Body of pancreas (tissue), 4 donors: Measurements from ENCODE around the gene LYRM4. TPM values are rescaled to one million over a fixed set of nuclear protein-coding genes. Genes with fewer than 3 reads are reported as not detected.

Experiments
- ATAC-seq: fragments of 150-250 bp; one replicate; pipeline ENCODE4 v1.9.1; 2016
- DNase-seq, 4 donors: peaks; one replicate each; pipeline ENCODE4 v3.0.0-alpha.2; 2019
- H3K27ac ChIP-seq, 4 donors: fragments of 200-600 bp; sonication (generic); 1 replicate in 3 of 4; 2 replicates in 1 of 4; pipeline versions ENCODE4 v1.5.1 to v1.6.1; 2016 to 2019; ENCODE audit warnings: mild to moderate bottlenecking in 1 of 4, mixed read lengths in 1 of 4, moderate library complexity in 1 of 4
- H3K27me3 ChIP-seq, 2 donors: fragments of 200-600 bp; sonication (generic); one replicate each; pipeline ENCODE4 v1.6.0; 2016; ENCODE audit warnings: mild to moderate bottlenecking in 1 of 2
- H3K36me3 ChIP-seq, 2 donors: fragments of 200-600 bp; sonication (generic); replicated peaks in 1 of 2; 2 replicates each; pipeline ENCODE4 v1.5.1; 2016; ENCODE audit warnings: low read depth in 2 of 2; ENCODE audit not compliant: insufficient read depth in 1 of 2
- H3K4me1 ChIP-seq: fragments of 200-600 bp; sonication (generic); one replicate; pipeline ENCODE4 v1.6.0; 2016
- H3K4me3 ChIP-seq, 2 donors: fragments of 200-600 bp; sonication (generic); 1 replicate in 1 of 2; 2 replicates in 1 of 2; pipeline ENCODE4 v1.5.1; 2016 to 2019
- H3K9me3 ChIP-seq, 3 donors: fragments of 200-600 bp; sonication (generic); 1 replicate in 2 of 3; 2 replicates in 1 of 3; pipeline ENCODE4 v1.5.1; 2016
- POLR2A ChIP-seq, 3 donors: fragments of 450-650 bp; IDR thresholded peaks; one replicate each; pipeline ENCODE4 v1.6.1; 2016; ENCODE audit warnings: antibody characterized with exemption in 3 of 3, mild to moderate bottlenecking in 2 of 3
- WGBS, 2 donors: methylation state at CpG; one replicate each; pipeline ENCODE4 v1.1.5; 2017; 5-methylcytosine and 5-hydroxymethylcytosine counted together
- intact Hi-C: fragments of 100-400 bp; cut with DNase I; formaldehyde crosslinking; loops from one replicate; pipeline ENCODE4 v1.15.1; 2023
- total RNA-seq, 2 donors: library from RNA; depleted of rRNA; stranded (reverse); fragments of >200 nt; gene quantifications; one replicate each; pipeline ENCODE4 v1.1.0, GENCODE V29; 2016
- TF ChIP-seq, protein P1 (sequence below), 7 experiments: fragments of 450-650 bp in 4 of 7; fragments of 200-600 bp in 3 of 7; sonication (generic) in 3 of 7; IDR thresholded peaks; one replicate each; pipeline ENCODE4 v1.5.1; 2016 to 2019; ENCODE audit warnings: antibody characterized with exemption in 7 of 7

LYRM4 gene
- total RNA-seq, 2 donors from 2014 or later: 15.3 to 18.5 TPM

DNA sequence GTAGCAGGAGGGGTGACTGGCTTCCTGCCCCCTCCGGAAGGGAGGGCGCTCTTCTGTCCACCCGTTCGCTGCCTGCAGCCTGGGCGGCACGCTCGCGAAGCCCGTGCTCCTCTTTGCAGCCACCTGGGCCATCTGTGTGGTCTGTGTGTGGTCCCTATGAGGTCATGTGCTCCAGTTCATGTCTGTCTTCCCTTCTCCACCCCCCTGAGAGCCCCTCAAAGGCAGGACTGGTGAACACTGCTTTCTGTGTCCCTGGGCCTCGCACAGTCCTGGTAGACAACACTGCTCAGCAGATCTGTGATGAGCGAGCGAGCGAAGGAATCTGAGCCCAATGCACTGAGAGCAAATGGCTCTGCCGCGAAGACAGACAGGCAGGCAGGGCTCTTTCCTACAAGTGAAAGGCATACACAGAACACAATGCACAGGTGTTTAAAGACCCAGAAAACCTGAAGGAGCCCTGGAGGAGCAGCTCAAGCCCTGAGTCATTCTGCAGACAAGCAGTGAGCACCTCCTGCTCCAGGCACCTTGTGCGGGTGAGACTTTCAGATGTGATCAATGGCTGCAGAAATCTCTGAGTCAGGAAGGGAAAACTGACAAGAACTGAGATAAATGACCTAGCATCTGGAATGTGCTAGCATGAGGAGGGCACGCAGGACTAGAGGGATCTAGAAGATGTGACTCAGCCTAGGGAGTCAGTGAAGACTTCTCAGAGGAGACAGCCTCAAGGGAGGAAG, 148.5 kb downstream of the LYRM4 start:
- Histone ChIP-seq H3K4me1 (no peaks in the 10 kb centered on the region), H3K4me3 (no peak overlapping the region), H3K36me3 (no peaks in the 10 kb centered on the region), H3K9me3 (no peaks in the 10 kb centered on the region), H3K27ac (no peak overlapping the region), H3K27me3 (no peaks in the 10 kb centered on the region)
- intact Hi-C loops: no loop called here
- ATAC-seq: no peak
- 81% methylated on average over 16 to 17 of the region's 17 CpGs for WGBS, 2 donors
- TF ChIP-seq POLR2A (IDR thresholded peaks at IDR 0.05): no peak
- TF ChIP-seq, protein P1, sequence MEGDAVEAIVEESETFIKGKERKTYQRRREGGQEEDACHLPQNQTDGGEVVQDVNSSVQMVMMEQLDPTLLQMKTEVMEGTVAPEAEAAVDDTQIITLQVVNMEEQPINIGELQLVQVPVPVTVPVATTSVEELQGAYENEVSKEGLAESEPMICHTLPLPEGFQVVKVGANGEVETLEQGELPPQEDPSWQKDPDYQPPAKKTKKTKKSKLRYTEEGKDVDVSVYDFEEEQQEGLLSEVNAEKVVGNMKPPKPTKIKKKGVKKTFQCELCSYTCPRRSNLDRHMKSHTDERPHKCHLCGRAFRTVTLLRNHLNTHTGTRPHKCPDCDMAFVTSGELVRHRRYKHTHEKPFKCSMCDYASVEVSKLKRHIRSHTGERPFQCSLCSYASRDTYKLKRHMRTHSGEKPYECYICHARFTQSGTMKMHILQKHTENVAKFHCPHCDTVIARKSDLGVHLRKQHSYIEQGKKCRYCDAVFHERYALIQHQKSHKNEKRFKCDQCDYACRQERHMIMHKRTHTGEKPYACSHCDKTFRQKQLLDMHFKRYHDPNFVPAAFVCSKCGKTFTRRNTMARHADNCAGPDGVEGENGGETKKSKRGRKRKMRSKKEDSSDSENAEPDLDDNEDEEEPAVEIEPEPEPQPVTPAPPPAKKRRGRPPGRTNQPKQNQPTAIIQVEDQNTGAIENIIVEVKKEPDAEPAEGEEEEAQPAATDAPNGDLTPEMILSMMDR (IDR thresholded peaks at IDR 0.05): no peak
- DNase-seq: no peak

- intact Hi-C loops: no loop called here
- no peaks in the 10 kb centered on the region for H3K4me1 ChIP-seq
- H3K27ac ChIP-seq: no peak overlapping the region
- DNase-seq: no peak
- H3K27me3 ChIP-seq: no peaks in the 10 kb centered on the region
- no peak for ATAC-seq
- no peaks in the 10 kb centered on the region for H3K36me3 ChIP-seq
- peaks cover 0 to 3% (median 0%) of the 10 kb centered on the region in 3 donors for H3K9me3 ChIP-seq
- WGBS, 2 donors: 89 to 95% methylated on average over 6 to 7 of the region's 7 CpGs
- H3K4me3 ChIP-seq: no peak overlapping the region
- TF ChIP-seq POLR2A (IDR thresholded peaks at IDR 0.05): no peak
Measured at GRCh38 chr6:5111626-5112025, 149.1 kb downstream of the LYRM4 start.

- Histone ChIP-seq H3K9me3 (peaks cover 0 to 7% (median 0%) of the 10 kb centered on the region in 3 donors), H3K36me3 (no peaks in the 10 kb centered on the region), H3K27ac (no peak overlapping the region), H3K4me3 (no peak overlapping the region), H3K27me3 (no peaks in the 10 kb centered on the region), H3K4me1 (no peaks in the 10 kb centered on the region)
- intact Hi-C loops: no loop called here
- DNase-seq (no peak), ATAC-seq (no peak)
- WGBS, 2 donors: 86 to 87% methylated on average over 16 of the region's 16 CpGs
- TF ChIP-seq, protein P1 (IDR thresholded peaks at IDR 0.05): no peak
- no peak for TF ChIP-seq POLR2A (IDR thresholded peaks at IDR 0.05)
Measured at GRCh38 chr6:5110246-5110645, 150.5 kb downstream of the LYRM4 start.

- DNase-seq (no peak), ATAC-seq (no peak)
- H3K4me3 ChIP-seq: no peak overlapping the region
- H3K9me3 ChIP-seq: peaks cover 0 to 7% (median 0%) of the 10 kb centered on the region in 3 donors
- H3K36me3 ChIP-seq: no peaks in the 10 kb centered on the region
- intact Hi-C loops: no loop called here
- H3K27me3 ChIP-seq: no peaks in the 10 kb centered on the region
- H3K27ac ChIP-seq: no peak overlapping the region
- H3K4me1 ChIP-seq: no peaks in the 10 kb centered on the region
- WGBS, 2 donors: 85 to 86% methylated on average over 10 of the region's 10 CpGs
- TF ChIP-seq POLR2A (IDR thresholded peaks at IDR 0.05): no peak
- TF ChIP-seq, protein P1 (IDR thresholded peaks at IDR 0.05): no peak
Measured at GRCh38 chr6:5109436-5109835, 151.3 kb downstream of the LYRM4 start.

- Histone ChIP-seq H3K27me3 (no peaks in the 10 kb centered on the region), H3K36me3 (no peaks in the 10 kb centered on the region), H3K4me1 (no peaks in the 10 kb centered on the region), H3K27ac (no peak overlapping the region), H3K9me3 (peaks cover 0 to 7% (median 0%) of the 10 kb centered on the region in 3 donors), H3K4me3 (no peak overlapping the region)
- no peak for TF ChIP-seq POLR2A (IDR thresholded peaks at IDR 0.05)
- TF ChIP-seq, protein P1 (IDR thresholded peaks at IDR 0.05): no peak
- intact Hi-C loops: no loop called here
- 96 to 98% methylated on average over 6 of the region's 6 CpGs for WGBS, 2 donors
- DNase-seq (no peak), ATAC-seq (no peak)
Measured at GRCh38 chr6:5108536-5109150, 152.1 kb downstream of the LYRM4 start.
